ENCODE results near the gene CSF3. TPM values are rescaled to one million over a fixed set of nuclear protein-coding genes. Genes with fewer than 3 reads are reported as not detected.

Gene CSF3
- total and polyA plus RNA-seq, 2 of the 13 experiments (the other 11 are each of a cell fraction or from before 2014, with no cell fraction given) = 0.09 TPM; not detected in 1

DNA sequence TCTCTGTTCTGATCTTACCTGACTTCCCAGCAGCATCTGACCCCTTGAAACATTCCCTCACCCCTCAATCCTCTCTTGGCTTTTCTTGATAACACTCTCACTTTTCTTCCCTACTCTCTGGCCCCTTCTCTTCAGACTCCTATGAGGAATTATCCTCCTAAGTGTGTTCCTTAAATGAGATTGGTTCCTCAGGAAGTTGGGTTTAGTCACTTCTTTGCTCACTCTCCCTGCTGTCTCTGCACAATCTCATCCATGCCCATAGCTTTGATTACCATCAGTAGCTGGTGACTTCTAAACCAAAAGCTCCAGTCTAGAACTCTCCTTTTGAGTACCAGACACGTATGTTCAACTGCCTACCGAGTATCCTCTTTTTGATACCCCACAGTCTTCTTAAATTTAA, 26.0 kb downstream of the CSF3 start (continued):
- TF ChIP-seq, protein P1, sequence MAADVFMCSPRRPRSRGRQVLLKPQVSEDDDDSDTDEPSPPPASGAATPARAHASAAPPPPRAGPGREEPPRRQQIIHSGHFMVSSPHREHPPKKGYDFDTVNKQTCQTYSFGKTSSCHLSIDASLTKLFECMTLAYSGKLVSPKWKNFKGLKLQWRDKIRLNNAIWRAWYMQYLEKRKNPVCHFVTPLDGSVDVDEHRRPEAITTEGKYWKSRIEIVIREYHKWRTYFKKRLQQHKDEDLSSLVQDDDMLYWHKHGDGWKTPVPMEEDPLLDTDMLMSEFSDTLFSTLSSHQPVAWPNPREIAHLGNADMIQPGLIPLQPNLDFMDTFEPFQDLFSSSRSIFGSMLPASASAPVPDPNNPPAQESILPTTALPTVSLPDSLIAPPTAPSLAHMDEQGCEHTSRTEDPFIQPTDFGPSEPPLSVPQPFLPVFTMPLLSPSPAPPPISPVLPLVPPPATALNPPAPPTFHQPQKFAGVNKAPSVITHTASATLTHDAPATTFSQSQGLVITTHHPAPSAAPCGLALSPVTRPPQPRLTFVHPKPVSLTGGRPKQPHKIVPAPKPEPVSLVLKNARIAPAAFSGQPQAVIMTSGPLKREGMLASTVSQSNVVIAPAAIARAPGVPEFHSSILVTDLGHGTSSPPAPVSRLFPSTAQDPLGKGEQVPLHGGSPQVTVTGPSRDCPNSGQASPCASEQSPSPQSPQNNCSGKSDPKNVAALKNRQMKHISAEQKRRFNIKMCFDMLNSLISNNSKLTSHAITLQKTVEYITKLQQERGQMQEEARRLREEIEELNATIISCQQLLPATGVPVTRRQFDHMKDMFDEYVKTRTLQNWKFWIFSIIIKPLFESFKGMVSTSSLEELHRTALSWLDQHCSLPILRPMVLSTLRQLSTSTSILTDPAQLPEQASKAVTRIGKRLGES (CRISPR knock-in tag; IDR thresholded peaks at IDR 0.05; ENCODE audit: borderline replicate concordance) = no peak
- TF ChIP-seq, protein P2, sequence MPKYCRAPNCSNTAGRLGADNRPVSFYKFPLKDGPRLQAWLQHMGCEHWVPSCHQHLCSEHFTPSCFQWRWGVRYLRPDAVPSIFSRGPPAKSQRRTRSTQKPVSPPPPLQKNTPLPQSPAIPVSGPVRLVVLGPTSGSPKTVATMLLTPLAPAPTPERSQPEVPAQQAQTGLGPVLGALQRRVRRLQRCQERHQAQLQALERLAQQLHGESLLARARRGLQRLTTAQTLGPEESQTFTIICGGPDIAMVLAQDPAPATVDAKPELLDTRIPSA (CRISPR knock-in tag; IDR thresholded peaks at IDR 0.05; ENCODE audit: borderline replicate concordance) = no peak
- TF ChIP-seq, protein P3, sequence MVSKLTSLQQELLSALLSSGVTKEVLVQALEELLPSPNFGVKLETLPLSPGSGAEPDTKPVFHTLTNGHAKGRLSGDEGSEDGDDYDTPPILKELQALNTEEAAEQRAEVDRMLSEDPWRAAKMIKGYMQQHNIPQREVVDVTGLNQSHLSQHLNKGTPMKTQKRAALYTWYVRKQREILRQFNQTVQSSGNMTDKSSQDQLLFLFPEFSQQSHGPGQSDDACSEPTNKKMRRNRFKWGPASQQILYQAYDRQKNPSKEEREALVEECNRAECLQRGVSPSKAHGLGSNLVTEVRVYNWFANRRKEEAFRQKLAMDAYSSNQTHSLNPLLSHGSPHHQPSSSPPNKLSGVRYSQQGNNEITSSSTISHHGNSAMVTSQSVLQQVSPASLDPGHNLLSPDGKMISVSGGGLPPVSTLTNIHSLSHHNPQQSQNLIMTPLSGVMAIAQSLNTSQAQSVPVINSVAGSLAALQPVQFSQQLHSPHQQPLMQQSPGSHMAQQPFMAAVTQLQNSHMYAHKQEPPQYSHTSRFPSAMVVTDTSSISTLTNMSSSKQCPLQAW (CRISPR knock-in tag; IDR thresholded peaks at IDR 0.05) = no peak

DNA sequence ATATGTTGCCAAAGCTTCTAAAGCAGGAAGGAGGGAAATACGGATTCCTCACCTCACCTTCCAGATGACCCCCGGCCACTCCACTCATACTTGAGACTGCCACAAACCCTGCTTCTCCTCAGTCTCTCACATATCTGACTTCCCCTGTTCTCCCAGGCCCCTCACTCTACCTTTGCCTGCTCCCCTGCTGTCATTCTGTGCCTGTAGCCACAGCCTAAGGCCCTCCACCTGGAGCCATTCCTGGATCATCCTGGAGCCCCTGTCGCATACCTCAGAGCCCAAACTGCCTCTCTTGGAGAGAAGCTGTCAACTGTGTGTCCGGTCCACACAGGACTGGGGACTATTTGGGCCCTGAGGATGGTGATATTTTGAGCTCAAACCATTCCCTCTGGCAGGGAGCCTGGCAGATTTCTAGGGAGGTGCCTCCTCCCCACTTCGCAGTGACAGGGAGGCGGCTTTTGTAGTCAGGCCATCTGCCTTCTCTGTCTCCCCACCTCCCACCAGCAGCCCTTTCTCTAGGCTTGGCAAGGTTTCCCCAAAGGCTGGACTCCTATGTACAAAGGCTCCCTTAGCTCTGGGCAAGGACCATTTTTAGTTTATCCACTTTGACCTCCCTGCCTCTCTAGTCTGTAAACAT, 41.3 kb downstream of the CSF3 start:
- H4K20me1 ChIP-seq (ENCODE audit: insufficient read depth, low read length) = no peaks in the 10 kb centered on the region
- no TSS peak for BruUV-seq (replicated peaks)
- TF ChIP-seq STAT5B (CRISPR knock-in tag; IDR thresholded peaks at IDR 0.05) (no peak), CBX2 (IDR thresholded peaks at IDR 0.05; ENCODE audit: low read depth, low read length) (no peak), CBX2 (CRISPR knock-in tag; IDR thresholded peaks at IDR 0.05; ENCODE audit: low read depth) (no peak), ZNF660 (CRISPR knock-in tag; IDR thresholded peaks at IDR 0.05; ENCODE audit: borderline replicate concordance, low read depth) (no peak), ZNF550 (CRISPR knock-in tag; IDR thresholded peaks at IDR 0.05; ENCODE audit: borderline replicate concordance) (no peak)
- POLR2A ChIA-PET = no interaction called here
- ATAC-seq = no peak
- intact Hi-C loops (cut with micrococcal nuclease; ENCODE audit: unreplicated experiment) = no loop called here
- no peak for DNase-seq (ENCODE audit: low spot score)
- no peak for FAIRE-seq
- peaks cover 46% of the 10 kb centered on the region for H3K4me1 ChIP-seq (ENCODE audit: insufficient read depth, low read length)
- peak overlapping the region; percentile 15 for H2AFZ ChIP-seq (ENCODE audit: low read length)
- CTCF ChIA-PET (ENCODE audit: low intra/inter-chr PET ratio, low total read pairs) = no interaction called here
- H3K4me2 ChIP-seq (ENCODE audit: low read depth, low read length) = no peak overlapping the region
- no peak overlapping the region for H3K4me3 ChIP-seq (replicated peaks in 1 of 3; ENCODE audit: insufficient read depth in 1 of 3, low read depth in 2 of 3, low read length in 3 of 3)
- H3K9ac ChIP-seq (ENCODE audit: insufficient read depth, low read depth, low read length) = no peak overlapping the region
- H3K9me3 ChIP-seq (ENCODE audit: low read length) = no peaks in the 10 kb centered on the region
- no peak overlapping the region for H3K27ac ChIP-seq (ENCODE audit: extremely low read length, insufficient read depth, low read length)
- peaks cover 7% of the 10 kb centered on the region for H3K79me2 ChIP-seq (ENCODE audit: insufficient read depth, low read length)
- WGBS (ENCODE audit: low lambda C conversion rate) = 26% methylated on average over 6 of the region's 6 CpGs
- in situ Hi-C loops (cut with HindIII; ENCODE audit: extremely low pct_ligation_motif_present, low pct_unique_long_range_greater_than_20kb) = no loop called here
- H3K36me3 ChIP-seq (replicated peaks in 1 of 2; ENCODE audit: control insufficient read depth in 1 of 2, insufficient read depth in 2 of 2, low read length in 2 of 2) = no peaks in the 10 kb centered on the region; a peak in 3 of 5 replicates
- peaks cover 4 to 36% of the 10 kb centered on the region in 2 experiments; a peak in 4 of 5 replicates for H3K27me3 ChIP-seq (ENCODE audit: control insufficient read depth in 1 of 2, insufficient read depth in 2 of 2, low read length in 2 of 2)

Measured in HepG2 (cell line).